KMS-11 (cell line): ENCODE results near the gene CRELD2.

ENCODE experiments used
- H2AFZ ChIP-seq: fragments of 200-600 bp; sonication (generic); 2 replicates; pipeline ENCODE4 v1.6.1; 2016; ENCODE audit warnings: antibody characterized with exemption, mixed run types, low read depth
- H3K27ac ChIP-seq: fragments of 200-600 bp; sonication (generic); 2 replicates; pipeline ENCODE4 v1.6.1; 2016; ENCODE audit warnings: mild to moderate bottlenecking, mixed run types
- H3K27me3 ChIP-seq: fragments of 200-600 bp; sonication (generic); 2 replicates; pipeline ENCODE4 v1.6.1; 2017; ENCODE audit warnings: mild to moderate bottlenecking, low read depth, mixed run types, moderate library complexity; ENCODE audit not compliant: insufficient read depth
- H3K36me3 ChIP-seq: fragments of 200-600 bp; sonication (generic); 2 replicates; pipeline ENCODE4 v1.6.1; 2017; ENCODE audit warnings: mild to moderate bottlenecking, mixed run types; ENCODE audit not compliant: insufficient read depth
- H3K4me1 ChIP-seq: fragments of 200-600 bp; sonication (generic); 2 replicates; pipeline ENCODE4 v1.6.1; 2016; ENCODE audit warnings: mild to moderate bottlenecking, low read depth, mixed run types; ENCODE audit not compliant: poor library complexity, severe bottlenecking
- H3K4me2 ChIP-seq: fragments of 200-600 bp; sonication (generic); 2 replicates; pipeline ENCODE4 v1.7.0; 2016; ENCODE audit warnings: mild to moderate bottlenecking, mixed run types
- H3K4me3 ChIP-seq: fragments of 200-600 bp; sonication (generic); IDR thresholded peaks from 2 replicates; pipeline ENCODE4 v1.6.1; 2017; ENCODE audit warnings: low read depth, low read length, mixed read lengths; ENCODE audit not compliant: insufficient read depth
- H3K79me2 ChIP-seq: fragments of 200-600 bp; sonication (generic); 2 replicates; pipeline ENCODE4 v1.6.1; 2016; ENCODE audit warnings: low read depth, mixed run types; ENCODE audit not compliant: insufficient read depth
- H3K9ac ChIP-seq: fragments of 200-600 bp; sonication (generic); 2 replicates; pipeline ENCODE4 v1.6.1; 2016; ENCODE audit warnings: mild to moderate bottlenecking, mixed run types
- H4K20me1 ChIP-seq: fragments of 200-600 bp; sonication (generic); 2 replicates; pipeline ENCODE4 v1.6.1; 2016; ENCODE audit warnings: mild to moderate bottlenecking, mixed run types; ENCODE audit not compliant: insufficient read depth
- CTCF ChIP-seq: fragments of 200-600 bp; sonication (generic); conservative IDR thresholded peaks from 2 replicates; pipeline ENCODE4 v1.6.1; 2017; ENCODE audit warnings: low read depth, mild to moderate bottlenecking, antibody characterized with exemption, low read length, moderate library complexity, mixed read lengths

Gene CRELD2

GRCh38 chr22:49923445-49923844 is 5.0 kb downstream of the CRELD2 start:
- TF ChIP-seq CTCF: no peak
- Histone ChIP-seq H2AFZ (no peak overlapping the region), H3K27ac (no peak overlapping the region), H3K9ac (no peak overlapping the region), H4K20me1 (no peaks in the 10 kb centered on the region), H3K4me3 (no peak overlapping the region), H3K79me2 (no peaks in the 10 kb centered on the region), H3K36me3 (no peaks in the 10 kb centered on the region), H3K4me2 (no peak overlapping the region), H3K4me1 (peaks cover 5% of the 10 kb centered on the region), H3K27me3 (no peaks in the 10 kb centered on the region)

DNA sequence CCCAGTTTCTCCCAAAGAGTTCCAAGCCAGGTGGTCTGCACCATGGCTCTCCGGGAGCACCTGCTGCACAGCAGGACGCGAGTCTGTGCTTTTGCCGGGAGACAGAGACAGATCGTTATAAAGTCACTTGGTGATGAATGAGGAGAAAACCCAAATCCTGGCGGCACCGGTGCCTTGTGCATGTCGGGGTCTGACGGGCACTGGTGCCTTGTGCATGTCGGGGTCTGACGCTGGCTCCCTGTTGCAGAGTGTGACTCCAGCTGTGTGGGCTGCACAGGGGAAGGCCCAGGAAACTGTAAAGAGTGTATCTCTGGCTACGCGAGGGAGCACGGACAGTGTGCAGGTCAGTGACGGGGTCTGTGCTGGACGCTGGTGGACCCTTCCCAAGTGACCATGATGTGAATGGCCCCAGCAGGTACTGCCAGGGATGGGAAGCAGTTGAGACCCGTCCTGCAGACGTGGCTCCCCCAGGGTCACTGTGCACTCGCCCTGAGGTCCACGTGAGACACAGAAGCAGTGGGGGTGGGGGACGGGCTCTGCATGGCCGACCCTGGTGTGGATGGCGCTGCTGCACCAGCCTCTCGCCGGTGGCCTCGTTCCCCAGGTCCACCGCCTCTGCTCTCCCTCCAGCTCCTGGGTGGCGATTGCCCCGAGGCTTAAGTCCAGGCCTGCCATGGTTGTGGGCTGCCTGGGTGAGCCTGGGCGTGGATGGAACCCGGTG is 5.8 kb downstream of the CRELD2 start:
- Histone ChIP-seq H3K36me3 (no peaks in the 10 kb centered on the region), H3K79me2 (no peaks in the 10 kb centered on the region), H4K20me1 (no peaks in the 10 kb centered on the region), H2AFZ (no peak overlapping the region), H3K27ac (no peak overlapping the region), H3K27me3 (no peaks in the 10 kb centered on the region), H3K4me2 (no peak overlapping the region), H3K9ac (no peak overlapping the region), H3K4me3 (no peak overlapping the region), H3K4me1 (peaks cover 4% of the 10 kb centered on the region)
- TF ChIP-seq CTCF: no peak

DNA sequence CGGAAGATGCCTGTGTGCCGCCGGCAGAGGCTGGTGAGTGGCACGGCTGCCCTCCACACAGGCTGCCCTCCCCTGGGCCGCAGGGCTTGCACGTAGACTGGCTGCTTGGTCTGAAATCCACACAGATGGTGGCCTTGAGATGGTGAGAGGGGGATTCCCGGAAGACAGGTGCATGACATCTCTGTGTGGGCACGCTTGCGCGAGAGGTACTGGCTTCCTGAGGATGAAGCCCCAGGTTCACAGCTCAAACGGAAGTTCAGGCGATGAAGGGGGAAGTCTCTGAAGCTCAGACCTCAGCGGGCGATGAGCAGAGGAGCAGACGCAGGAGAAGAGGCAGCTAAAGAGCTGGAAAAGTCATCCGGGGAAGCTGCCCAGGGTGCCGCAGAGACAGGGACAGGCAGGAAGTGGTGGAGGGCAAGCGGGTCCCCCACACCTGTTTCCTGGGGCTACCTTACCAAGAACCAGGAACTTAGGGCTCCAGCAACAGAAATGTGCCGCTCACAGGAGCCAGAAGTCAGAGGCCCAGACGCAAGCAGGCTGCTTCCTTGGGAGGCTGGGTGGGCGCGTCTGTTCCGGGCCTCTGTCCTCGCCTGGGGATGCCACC is 7.2 kb downstream of the CRELD2 start:
- Histone ChIP-seq H3K79me2 (no peaks in the 10 kb centered on the region), H3K4me3 (no peak overlapping the region), H4K20me1 (no peaks in the 10 kb centered on the region), H3K4me1 (peaks cover 4% of the 10 kb centered on the region), H3K27me3 (no peaks in the 10 kb centered on the region), H2AFZ (no peak overlapping the region), H3K4me2 (no peak overlapping the region), H3K27ac (no peak overlapping the region), H3K9ac (no peak overlapping the region), H3K36me3 (no peaks in the 10 kb centered on the region)
- no peak for TF ChIP-seq CTCF

DNA sequence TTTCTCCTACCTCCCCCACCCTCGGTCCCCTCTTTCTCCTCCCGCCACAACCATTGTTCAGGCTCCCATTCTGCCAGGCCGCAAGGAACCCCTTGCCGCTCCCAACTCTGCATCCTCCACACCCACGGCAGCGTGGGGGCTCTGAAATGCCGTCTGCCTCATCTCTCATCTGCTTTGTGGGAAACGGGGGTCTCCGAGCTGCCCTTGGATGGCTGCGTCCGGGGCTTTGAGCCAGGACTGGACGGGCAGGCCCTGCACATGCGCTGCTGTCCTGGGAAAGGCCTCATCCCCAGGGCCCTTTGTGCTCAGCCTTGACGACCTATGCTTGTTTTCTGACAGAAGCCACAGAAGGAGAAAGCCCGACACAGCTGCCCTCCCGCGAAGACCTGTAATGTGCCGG is 8.5 kb downstream of the CRELD2 start:
- no peak overlapping the region for H3K4me3 ChIP-seq
- TF ChIP-seq CTCF: no peak
- no peak overlapping the region for H3K9ac ChIP-seq
- H4K20me1 ChIP-seq: no peaks in the 10 kb centered on the region
- no peak overlapping the region for H3K4me2 ChIP-seq
- no peaks in the 10 kb centered on the region for H3K27me3 ChIP-seq
- no peaks in the 10 kb centered on the region for H3K79me2 ChIP-seq
- no peak overlapping the region for H2AFZ ChIP-seq
- peaks cover 11% of the 10 kb centered on the region for H3K4me1 ChIP-seq
- H3K27ac ChIP-seq: no peak overlapping the region
- H3K36me3 ChIP-seq: no peaks in the 10 kb centered on the region
